Endothelial cell of umbilical vein (primary cell): ENCODE results near the gene GABBR2. TPM values are rescaled to one million over a fixed set of nuclear protein-coding genes. Genes with fewer than 3 reads are reported as not detected.

Experiments
- BruUV-seq: library from RNA; stranded (reverse); fragments of 400-500 nt; replicated peaks from 2 replicates; lab custom pipeline; 2021; lab: Mats Ljungman, UMichigan
- CTCF ChIA-PET: fragments of 300-600, 350-600 bp; sonication (Branson Sonifier 250); formaldehyde crosslinking; loops from one replicate; lab custom pipeline; 2021; ENCODE audit warnings: antibody characterized with exemption, inconsistent platforms; lab: Charles Lee
- POLR2A ChIA-PET: fragments of 300-600, 350-600 bp; sonication (Branson Sonifier 250); formaldehyde crosslinking; loops from one replicate; lab custom pipeline; 2021; ENCODE audit warnings: antibody characterized with exemption, inconsistent platforms; lab: Charles Lee
- DNase-seq: peaks from one replicate; pipeline ENCODE4 v3.0.0-alpha.2; 2011; ENCODE audit warnings: low read depth, low spot score
- FAIRE-seq: peaks from 2 replicates; lab custom pipeline; 2011; peaks lifted over from hg19 to GRCh38; lab: Jason Lieb, UNC
- H2AFZ ChIP-seq: 2 replicates; pipeline ENCODE4 v1.6.0; 2012; ENCODE audit warnings: low read depth, low read length, control low read depth, inconsistent platforms
- H3K27ac ChIP-seq: 2 replicates; pipeline ENCODE4 v1.5.1; 2011; ENCODE audit warnings: low read depth, mild to moderate bottlenecking, control low read depth, low read length, moderate library complexity; ENCODE audit not compliant: insufficient read depth
- H3K27me3 ChIP-seq, 2 experiments: 2 replicates each; pipeline versions ENCODE4 v1.6.0 to v1.6.1; 2011; ENCODE audit warnings: low read length in 2 of 2, mixed read lengths in 1 of 2; ENCODE audit not compliant: control insufficient read depth in 2 of 2, insufficient read depth in 2 of 2
- H3K36me3 ChIP-seq, 2 experiments: 2 replicates in 1 of 2; 3 replicates in 1 of 2; pipeline ENCODE4 v1.5.1; 2011; ENCODE audit warnings: low read length in 2 of 2, mild to moderate bottlenecking in 1 of 2, moderate library complexity in 1 of 2; ENCODE audit not compliant: control insufficient read depth in 2 of 2, insufficient read depth in 2 of 2; ENCODE audit errors: extremely low read depth in 1 of 2
- H3K4me1 ChIP-seq: 3 replicates; pipeline ENCODE4 v1.5.1; 2011; ENCODE audit warnings: mild to moderate bottlenecking, low read length; ENCODE audit not compliant: control insufficient read depth, insufficient read depth; ENCODE audit errors: extremely low read depth
- H3K4me2 ChIP-seq: 2 replicates; pipeline ENCODE4 v1.6.1; 2011; ENCODE audit warnings: low read length, control low read depth, mixed read lengths; ENCODE audit not compliant: insufficient read depth
- H3K4me3 ChIP-seq, 3 experiments: fragments of 200-600 bp in 1 of 3; sonication (generic), shearing (Covaris generic) in 1 of 3; replicated peaks in 1 of 3; 2 replicates each; pipeline ENCODE4 v1.5.1; 2011 to 2016; ENCODE audit warnings: control low read depth in 3 of 3, low read length in 3 of 3, mild to moderate bottlenecking in 2 of 3, inconsistent platforms in 1 of 3, low read depth in 1 of 3, moderate library complexity in 1 of 3; ENCODE audit not compliant: insufficient read depth in 1 of 3
- H3K79me2 ChIP-seq: 2 replicates; pipeline ENCODE4 v1.6.0; 2012; ENCODE audit warnings: low read length, inconsistent platforms; ENCODE audit not compliant: control insufficient read depth, insufficient read depth
- H3K9ac ChIP-seq: replicated peaks from 2 replicates; pipeline ENCODE3; 2011; ENCODE audit warnings: low read length, control low read depth; ENCODE audit not compliant: insufficient read depth; ENCODE audit errors: extremely low read depth
- H3K9me1 ChIP-seq: replicated peaks from 3 replicates; pipeline ENCODE4 v1.6.0; 2011; ENCODE audit warnings: mild to moderate bottlenecking, low read length; ENCODE audit not compliant: control insufficient read depth, insufficient read depth; ENCODE audit errors: extremely low read depth
- H3K9me3 ChIP-seq: replicated peaks from 2 replicates; pipeline ENCODE4 v1.5.1; 2012; ENCODE audit warnings: low read length, inconsistent platforms; ENCODE audit not compliant: control insufficient read depth, insufficient read depth
- H4K20me1 ChIP-seq: replicated peaks from 2 replicates; pipeline ENCODE3; 2011; ENCODE audit warnings: mild to moderate bottlenecking, low read length; ENCODE audit not compliant: control insufficient read depth, insufficient read depth; ENCODE audit errors: extremely low read depth
- EZH2 ChIP-seq: IDR thresholded peaks from 2 replicates; pipeline ENCODE4 v1.6.1; 2012; ENCODE audit warnings: borderline replicate concordance, low read depth, mild to moderate bottlenecking, moderate library complexity, low read length, inconsistent platforms; ENCODE audit not compliant: severe bottlenecking
- FOS ChIP-seq: IDR thresholded peaks from 2 replicates; pipeline ENCODE4 v1.6.1; 2011; ENCODE audit warnings: mild to moderate bottlenecking, low read length, moderate library complexity, borderline replicate concordance; ENCODE audit not compliant: insufficient read depth
- GATA2 ChIP-seq: IDR thresholded peaks from 2 replicates; pipeline ENCODE4 v1.7.0; 2011; ENCODE audit warnings: low read depth, mild to moderate bottlenecking, moderate library complexity, mixed read lengths, low read length; ENCODE audit not compliant: insufficient read length, insufficient read depth
- JUN ChIP-seq: IDR thresholded peaks from 2 replicates; pipeline ENCODE4 v1.6.1; 2011; ENCODE audit warnings: borderline replicate concordance, low read depth; ENCODE audit not compliant: insufficient read length, insufficient read depth
- MYC ChIP-seq: IDR thresholded peaks from one replicate; pipeline ENCODE4 v1.6.1; 2011; ENCODE audit warnings: mild to moderate bottlenecking, low read depth, low read length
- POLR2A ChIP-seq: IDR thresholded peaks from 2 replicates; pipeline ENCODE4 v1.6.1; 2012; ENCODE audit warnings: low read depth, mild to moderate bottlenecking, control low read depth, low read length
- POLR2AphosphoS5 ChIP-seq: IDR thresholded peaks from 2 replicates; pipeline ENCODE4 v1.6.1; 2012; ENCODE audit warnings: low read depth, mild to moderate bottlenecking, control low read depth, low read length, moderate library complexity; ENCODE audit not compliant: insufficient read depth
- dilution Hi-C: fragments of 300-500 bp; cut with MboI; formaldehyde crosslinking; loops from one replicate; pipeline ENCODE4 v1.15.0; 2019; ENCODE audit warnings: low sequenced_read_pairs; ENCODE audit not compliant: extremely low pct_ligation_motif_present
- intact Hi-C: fragments of 100-400 bp; cut with micrococcal nuclease; formaldehyde crosslinking; loops from one replicate; pipeline ENCODE4 v1.10.0; 2022
- polyA plus RNA-seq, 4 experiments: library from polyadenylated mRNA; depleted of rRNA in 3 of 4; stranded (reverse) in 3 of 4; unstranded in 1 of 4; fragments of >200 nt; gene quantifications; 2 replicates each; pipeline versions ENCODE4 v1.2.1 to v1.2.3, GENCODE V29; 2011 to 2012; ENCODE audit warnings: missing spikeins in 1 of 4
- total RNA-seq: library from RNA; stranded (reverse); gene quantifications from 2 replicates; pipeline ENCODE4 v1.2.3, GENCODE V29; 2021
- TF ChIP-seq, protein P1 (sequence below): IDR thresholded peaks from 2 replicates; pipeline ENCODE4 v1.6.1; 2011; ENCODE audit not compliant: insufficient read depth, insufficient read length
- TF ChIP-seq, protein P2 (sequence below), 2 donors: IDR thresholded peaks; 1 replicate in 1 of 2; 2 replicates in 1 of 2; pipeline ENCODE4 v1.5.1; 2011; ENCODE audit warnings: low read length in 2 of 2, mild to moderate bottlenecking in 2 of 2, moderate library complexity in 2 of 2, control low read depth in 1 of 2, inconsistent platforms in 1 of 2, low read depth in 1 of 2; ENCODE audit not compliant: insufficient read depth in 1 of 2; ENCODE audit errors: extremely low read depth in 1 of 2

The GABBR2 gene
- total and polyA plus RNA-seq, 2 donors (not counting 3 experiments of a cell fraction or from before 2014, with no cell fraction given): 1.1 to 9.2 TPM

DNA sequence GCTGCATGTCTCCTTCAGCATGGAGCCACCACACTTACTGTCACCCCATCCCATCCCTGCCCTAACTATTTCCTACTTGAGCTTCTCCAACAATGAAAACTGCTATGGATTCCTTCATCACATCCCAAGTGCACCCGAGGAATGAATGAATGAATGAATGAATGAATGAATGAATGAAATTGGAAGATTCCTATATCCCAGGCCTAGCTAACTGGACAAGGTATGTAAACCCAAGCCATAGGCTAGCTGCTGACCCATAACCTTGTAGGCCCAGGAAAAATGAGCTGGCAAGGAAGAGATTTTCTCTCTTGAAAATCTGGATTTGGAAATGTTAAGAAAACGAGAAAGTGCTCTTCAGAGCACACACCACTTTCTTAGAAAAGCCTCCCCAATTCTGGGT, 97.4 kb downstream of the GABBR2 start:
- intact Hi-C loops: loop anchor here (5.0 kb wide), 1 partner anchor 96 kb away; the partner anchor contains the start of gene GABBR2
- TF ChIP-seq MYC (no peak), POLR2AphosphoS5 (no peak), GATA2 (no peak), FOS (no peak), POLR2A (no peak), EZH2 (no peak), JUN (no peak)
- TF ChIP-seq, protein P1, sequence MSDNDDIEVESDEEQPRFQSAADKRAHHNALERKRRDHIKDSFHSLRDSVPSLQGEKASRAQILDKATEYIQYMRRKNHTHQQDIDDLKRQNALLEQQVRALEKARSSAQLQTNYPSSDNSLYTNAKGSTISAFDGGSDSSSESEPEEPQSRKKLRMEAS: no peak
- TF ChIP-seq, protein P2, sequence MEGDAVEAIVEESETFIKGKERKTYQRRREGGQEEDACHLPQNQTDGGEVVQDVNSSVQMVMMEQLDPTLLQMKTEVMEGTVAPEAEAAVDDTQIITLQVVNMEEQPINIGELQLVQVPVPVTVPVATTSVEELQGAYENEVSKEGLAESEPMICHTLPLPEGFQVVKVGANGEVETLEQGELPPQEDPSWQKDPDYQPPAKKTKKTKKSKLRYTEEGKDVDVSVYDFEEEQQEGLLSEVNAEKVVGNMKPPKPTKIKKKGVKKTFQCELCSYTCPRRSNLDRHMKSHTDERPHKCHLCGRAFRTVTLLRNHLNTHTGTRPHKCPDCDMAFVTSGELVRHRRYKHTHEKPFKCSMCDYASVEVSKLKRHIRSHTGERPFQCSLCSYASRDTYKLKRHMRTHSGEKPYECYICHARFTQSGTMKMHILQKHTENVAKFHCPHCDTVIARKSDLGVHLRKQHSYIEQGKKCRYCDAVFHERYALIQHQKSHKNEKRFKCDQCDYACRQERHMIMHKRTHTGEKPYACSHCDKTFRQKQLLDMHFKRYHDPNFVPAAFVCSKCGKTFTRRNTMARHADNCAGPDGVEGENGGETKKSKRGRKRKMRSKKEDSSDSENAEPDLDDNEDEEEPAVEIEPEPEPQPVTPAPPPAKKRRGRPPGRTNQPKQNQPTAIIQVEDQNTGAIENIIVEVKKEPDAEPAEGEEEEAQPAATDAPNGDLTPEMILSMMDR (IDR thresholded peaks at IDR 0.05; ENCODE audit: extremely low read depth in 1 of 2, insufficient read depth in 1 of 2, low read depth in 1 of 2, low read length in 2 of 2): no peak
- Histone ChIP-seq H3K9me3 (no peaks in the 10 kb centered on the region), H3K4me2 (no peak overlapping the region), H3K9ac (no peak overlapping the region), H3K9me1 (no peaks in the 10 kb centered on the region), H3K79me2 (peaks cover 11% of the 10 kb centered on the region), H3K27me3 (no peaks in the 10 kb centered on the region), H2AFZ (no peak overlapping the region), H3K4me3 (no peak overlapping the region), H4K20me1 (no peaks in the 10 kb centered on the region), H3K36me3 (no peaks in the 10 kb centered on the region), H3K27ac (no peak overlapping the region), H3K4me1 (peaks cover 30% of the 10 kb centered on the region)
- no TSS peak for BruUV-seq
- POLR2A ChIA-PET: no interaction called here
- FAIRE-seq (no peak), DNase-seq (no peak)
- dilution Hi-C loops: no loop called here
- CTCF ChIA-PET: no interaction called here
